Body of pancreas (tissue), 4 donors: ENCODE data around the gene MREG.
"Not testable (repeated sequence)": the region's sequence is repeated elsewhere in the genome, so short reads cannot be mapped to it uniquely, and the experiment has no call there.

Experiments
- POLR2A ChIP-seq, 3 donors: fragments of 450-650 bp; IDR thresholded peaks; one replicate each; pipeline ENCODE4 v1.6.1; 2016; ENCODE audit warnings: antibody characterized with exemption in 3 of 3, mild to moderate bottlenecking in 2 of 3
- TF ChIP-seq, protein P1 (sequence below), 7 experiments: fragments of 450-650 bp in 4 of 7; fragments of 200-600 bp in 3 of 7; sonication (generic) in 3 of 7; IDR thresholded peaks; one replicate each; pipeline ENCODE4 v1.5.1; 2016 to 2019; ENCODE audit warnings: antibody characterized with exemption in 7 of 7

DNA sequence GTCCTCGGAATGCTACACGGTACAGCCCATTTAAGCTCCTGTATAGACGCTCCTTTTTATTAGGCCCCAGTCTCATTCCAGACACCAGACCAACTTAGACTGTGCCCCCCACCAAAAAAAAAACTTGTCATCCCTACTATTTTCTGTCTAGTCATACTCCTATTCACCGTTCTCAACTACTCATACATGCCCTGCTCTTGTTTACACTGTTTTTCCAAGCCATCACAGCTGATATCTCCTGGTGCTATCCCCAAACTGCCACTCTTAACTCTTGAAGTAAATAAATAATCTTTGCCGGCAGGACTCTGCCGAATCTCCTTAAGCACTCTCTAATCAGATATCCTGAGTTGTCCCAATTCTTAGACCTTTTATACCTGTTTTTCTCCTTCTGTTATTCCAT lies 86.4 kb downstream of the MREG start:
- TF ChIP-seq, protein P1, sequence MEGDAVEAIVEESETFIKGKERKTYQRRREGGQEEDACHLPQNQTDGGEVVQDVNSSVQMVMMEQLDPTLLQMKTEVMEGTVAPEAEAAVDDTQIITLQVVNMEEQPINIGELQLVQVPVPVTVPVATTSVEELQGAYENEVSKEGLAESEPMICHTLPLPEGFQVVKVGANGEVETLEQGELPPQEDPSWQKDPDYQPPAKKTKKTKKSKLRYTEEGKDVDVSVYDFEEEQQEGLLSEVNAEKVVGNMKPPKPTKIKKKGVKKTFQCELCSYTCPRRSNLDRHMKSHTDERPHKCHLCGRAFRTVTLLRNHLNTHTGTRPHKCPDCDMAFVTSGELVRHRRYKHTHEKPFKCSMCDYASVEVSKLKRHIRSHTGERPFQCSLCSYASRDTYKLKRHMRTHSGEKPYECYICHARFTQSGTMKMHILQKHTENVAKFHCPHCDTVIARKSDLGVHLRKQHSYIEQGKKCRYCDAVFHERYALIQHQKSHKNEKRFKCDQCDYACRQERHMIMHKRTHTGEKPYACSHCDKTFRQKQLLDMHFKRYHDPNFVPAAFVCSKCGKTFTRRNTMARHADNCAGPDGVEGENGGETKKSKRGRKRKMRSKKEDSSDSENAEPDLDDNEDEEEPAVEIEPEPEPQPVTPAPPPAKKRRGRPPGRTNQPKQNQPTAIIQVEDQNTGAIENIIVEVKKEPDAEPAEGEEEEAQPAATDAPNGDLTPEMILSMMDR (IDR thresholded peaks at IDR 0.05): not testable (repeated sequence)
- TF ChIP-seq POLR2A (IDR thresholded peaks at IDR 0.05): not testable (repeated sequence)
